OCI-LY3 (cell line): ENCODE data around the gene MYL2.

Experiments used
- CTCF ChIP-seq: fragments of 200-600, 300-600 bp; sonication (generic); IDR thresholded peaks from 2 replicates; pipeline ENCODE4 v1.5.1; 2014; ENCODE audit warnings: antibody characterized with exemption, low read length, low read depth
- EZH2phosphoT487 ChIP-seq: fragments of 200-600 bp; shearing (Covaris generic); IDR thresholded peaks from 2 replicates; pipeline ENCODE4 v1.6.1; 2018; ENCODE audit warnings: antibody characterized with exemption, mixed run types, low read depth

DNA sequence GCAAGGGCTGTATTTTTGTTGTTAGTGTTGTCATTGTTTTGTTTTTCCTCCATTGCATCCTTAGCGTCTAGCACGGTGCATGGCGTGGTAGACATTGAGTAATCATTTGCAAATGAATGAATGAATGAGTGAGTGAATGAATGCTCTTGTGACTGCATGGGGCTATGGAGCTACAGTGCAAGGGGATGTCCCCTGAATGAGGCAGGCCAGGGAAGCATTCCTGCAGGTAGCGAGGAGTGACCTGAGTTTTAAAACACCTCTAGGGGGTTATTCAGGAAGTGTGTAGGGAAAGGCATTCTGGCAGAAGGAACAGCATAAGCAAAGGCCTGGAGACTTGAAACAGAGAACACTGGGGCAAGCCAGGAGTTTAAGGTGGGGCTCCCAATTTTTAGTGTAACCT is 16.9 kb downstream of the MYL2 start:
- TF ChIP-seq CTCF (no peak), EZH2phosphoT487 (no peak)
